H1 (cell line): ENCODE data around the gene CHRNG. TPM values are rescaled to one million over a fixed set of nuclear protein-coding genes. Genes with fewer than 3 reads are reported as not detected.

ENCODE experiments used
- ASH2L ChIP-seq: fragments of 200-600, 300-600 bp; sonication (generic); IDR thresholded peaks from one replicate; pipeline ENCODE4 v1.7.1; 2017; ENCODE audit warnings: low read length
- ATF2 ChIP-seq: IDR thresholded peaks from 2 replicates; pipeline ENCODE4 v1.6.1; 2012; ENCODE audit warnings: low read length, inconsistent platforms
- BCL11A ChIP-seq, 2 experiments: IDR thresholded peaks; one replicate each; pipeline ENCODE4 v1.6.1; 2011; ENCODE audit warnings: low read depth in 2 of 2, low read length in 2 of 2, mild to moderate bottlenecking in 2 of 2
- CBX5 ChIP-seq: fragments of 300-800, 300-1000 bp; sonication (generic); IDR thresholded peaks from 2 replicates; pipeline ENCODE4 v1.7.1; 2016; ENCODE audit warnings: antibody characterized with exemption, low read length, low read depth
- JUN ChIP-seq: IDR thresholded peaks from 2 replicates; pipeline ENCODE4 v1.6.1; 2011; ENCODE audit warnings: low read depth, mild to moderate bottlenecking, improper control_type of control experiment, low read length
- JUND ChIP-seq: IDR thresholded peaks from 2 replicates; pipeline ENCODE4 v1.6.1; 2011; ENCODE audit warnings: mild to moderate bottlenecking, improper control_type of control experiment, low read length
- RBBP5 ChIP-seq: IDR thresholded peaks from 2 replicates; pipeline ENCODE4 v1.7.1; 2012; ENCODE audit warnings: low read depth, mild to moderate bottlenecking, inconsistent platforms, low read length, moderate library complexity, borderline replicate concordance
- TBP ChIP-seq: IDR thresholded peaks from 2 replicates; pipeline ENCODE4 v1.6.1; 2011; ENCODE audit warnings: low read depth, low read length, improper control_type of control experiment
- USF2 ChIP-seq: IDR thresholded peaks from 2 replicates; pipeline ENCODE4 v1.6.1; 2011; ENCODE audit warnings: low read length, improper control_type of control experiment
- polyA plus RNA-seq, 7 experiments: library from polyadenylated mRNA; depleted of rRNA in 3 of 7; stranded (reverse) in 5 of 7; unstranded in 2 of 7; fragments of >200 nt in 5 of 7; fragments of 200-250 nt in 2 of 7; gene quantifications; 1 replicate in 5 of 7; 2 replicates in 1 of 7; 4 replicates in 1 of 7; pipeline versions ENCODE4 v1.2.1 to v1.2.3, GENCODE V29; 2011 to 2013; ENCODE audit warnings: missing spikeins in 2 of 7, mixed read lengths in 2 of 7
- total RNA-seq: library from RNA; stranded (reverse); fragmentation: NEBNext Ultra II Directional; extraction: Animal tissue kit (Norgen Biotek cat#: 25700); gene quantifications from 2 replicates; pipeline ENCODE4 v1.2.1, GENCODE V29; 2021

The CHRNG gene
- total and polyA plus RNA-seq, 2 of the 8 experiments (the other 6 are each of a cell fraction or from before 2014, with no cell fraction given): 0.05 TPM; not detected in 1

GRCh38 chr2:232588031-232588430 lies 48.5 kb downstream of the CHRNG start (continued):
- TF ChIP-seq ATF2 (no peak), JUND (no peak), TBP (no peak), USF2 (no peak), RBBP5 (no peak), JUN (no peak), BCL11A (IDR thresholded peaks at IDR 0.05; ENCODE audit: low read depth in 2 of 2, low read length in 2 of 2) (no peak), ASH2L (no peak), CBX5 (no peak)
